HFF-Myc (cell line): ENCODE measurements around the gene PSMG3.

Experiments
- DNase-seq: peaks from one replicate; pipeline ENCODE4 v3.0.0-alpha.2; 2011; ENCODE audit warnings: low read depth; ENCODE audit errors: extremely low read depth
- H3K4me3 ChIP-seq: replicated peaks from 2 replicates; pipeline ENCODE4 v1.5.1; 2011; ENCODE audit warnings: low read depth, mild to moderate bottlenecking, control low read depth, low read length
- CTCF ChIP-seq: IDR thresholded peaks from 2 replicates; pipeline ENCODE4 v1.5.1; 2012; ENCODE audit warnings: mild to moderate bottlenecking, low read depth, low read length, control low read depth; ENCODE audit errors: missing control alignments

Gene PSMG3

GRCh38 chr7:1597791-1598190 lies 28.0 kb upstream of the PSMG3 start:
- no peak for TF ChIP-seq CTCF
- no peak overlapping the region for H3K4me3 ChIP-seq
- no peak for DNase-seq

- DNase-seq: no peak
- no peak overlapping the region for H3K4me3 ChIP-seq
- no peak for TF ChIP-seq CTCF
Observed at GRCh38 chr7:1597066-1597760, 27.4 kb upstream of the PSMG3 start.

GRCh38 chr7:1596181-1597043 lies 26.6 kb upstream of the PSMG3 start:
- no peak for TF ChIP-seq CTCF
- H3K4me3 ChIP-seq: no peak overlapping the region
- no peak for DNase-seq

- DNase-seq: no peak
- TF ChIP-seq CTCF: no peak
- H3K4me3 ChIP-seq: no peak overlapping the region
Observed at GRCh38 chr7:1595636-1596035, 25.8 kb upstream of the PSMG3 start.

- DNase-seq: no peak
Observed at GRCh38 chr7:1595027-1595426, 25.2 kb upstream of the PSMG3 start.

GRCh38 chr7:1593904-1594421 lies 24.1 kb upstream of the PSMG3 start:
- no peak for TF ChIP-seq CTCF
- H3K4me3 ChIP-seq: no peak overlapping the region
- DNase-seq: no peak

More at GRCh38 chr7:1595027-1595426, 25.2 kb upstream of the PSMG3 start:
- H3K4me3 ChIP-seq: no peak overlapping the region
- TF ChIP-seq CTCF: no peak
